ENCODE measurements around the gene CAMTA1. TPM values are rescaled to one million over a fixed set of nuclear protein-coding genes. Genes with fewer than 3 reads are reported as not detected.
A peak's percentile ranks its signal among the peaks of the same experiment; 100 is the strongest.

The CAMTA1 gene
- total RNA-seq, 1 donor from 2014 or later = 79.3 TPM

- no peak for DNase-seq (ENCODE audit: low read depth)
Measured at GRCh38 chr1:7040969-7041695, 255.9 kb downstream of the CAMTA1 start.

DNA sequence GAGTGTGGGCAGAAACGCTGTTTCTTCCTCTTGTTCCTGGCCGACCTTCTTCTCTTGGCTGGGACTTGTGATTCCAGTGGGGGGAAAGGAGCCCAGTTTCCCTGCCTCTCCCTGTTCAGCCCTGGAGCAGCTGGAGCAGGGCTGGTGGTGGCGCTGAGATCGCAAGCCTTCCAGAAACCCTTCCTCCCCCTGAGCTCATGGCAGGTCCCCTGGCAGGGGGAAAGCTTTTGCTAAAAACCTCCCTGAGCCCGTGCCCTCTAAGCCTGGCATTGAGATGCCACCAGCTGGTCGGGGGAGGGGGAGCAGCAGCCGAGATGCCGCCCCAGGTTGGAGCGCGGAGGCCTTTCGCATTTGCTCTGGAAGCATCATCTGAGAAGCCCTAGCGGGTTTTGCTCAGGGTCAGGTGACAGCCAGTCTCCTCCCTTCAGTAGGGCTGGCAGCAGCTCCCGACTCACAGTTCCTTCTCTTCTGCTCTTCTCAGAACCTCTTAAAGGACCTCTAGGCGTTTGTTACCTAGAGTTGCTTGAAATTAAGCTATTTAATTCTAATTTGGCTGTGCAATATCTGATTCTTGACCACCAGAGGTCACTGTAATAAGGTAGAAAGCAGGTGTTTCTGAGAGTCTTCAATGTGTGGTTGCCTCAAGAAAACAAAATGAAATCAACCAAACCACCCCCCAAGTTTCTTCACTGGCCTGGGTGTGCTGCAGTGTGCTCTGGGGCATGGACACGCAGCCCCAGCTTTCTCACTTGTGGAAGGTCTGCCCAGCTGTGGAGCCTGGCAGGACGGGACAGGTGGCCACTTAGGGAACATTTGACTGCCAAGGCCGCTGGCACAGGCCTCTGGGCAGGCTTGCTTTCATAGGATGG is 257.3 kb downstream of the CAMTA1 start:
- peak; percentile 63 for DNase-seq (ENCODE audit: low read depth)

DNA sequence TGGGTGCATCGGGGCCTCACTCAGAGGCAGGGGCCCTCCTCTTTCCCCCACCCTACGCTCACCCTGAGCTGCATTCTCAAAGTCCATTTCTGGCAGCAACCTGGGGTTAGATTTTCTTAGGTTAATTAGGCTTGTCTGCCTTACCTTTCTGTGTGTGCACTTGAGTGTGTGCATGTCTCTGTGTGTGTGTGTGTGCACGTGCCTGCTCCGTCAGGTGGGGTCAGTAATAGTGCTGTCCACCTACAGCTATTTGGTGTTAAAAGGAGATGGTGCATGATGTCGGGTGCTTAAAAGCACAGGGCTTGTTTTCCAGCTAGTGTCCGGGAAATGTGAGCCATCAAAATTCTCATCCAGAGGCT is 257.9 kb downstream of the CAMTA1 start:
- DNase-seq (ENCODE audit: low read depth) = no peak

DNA sequence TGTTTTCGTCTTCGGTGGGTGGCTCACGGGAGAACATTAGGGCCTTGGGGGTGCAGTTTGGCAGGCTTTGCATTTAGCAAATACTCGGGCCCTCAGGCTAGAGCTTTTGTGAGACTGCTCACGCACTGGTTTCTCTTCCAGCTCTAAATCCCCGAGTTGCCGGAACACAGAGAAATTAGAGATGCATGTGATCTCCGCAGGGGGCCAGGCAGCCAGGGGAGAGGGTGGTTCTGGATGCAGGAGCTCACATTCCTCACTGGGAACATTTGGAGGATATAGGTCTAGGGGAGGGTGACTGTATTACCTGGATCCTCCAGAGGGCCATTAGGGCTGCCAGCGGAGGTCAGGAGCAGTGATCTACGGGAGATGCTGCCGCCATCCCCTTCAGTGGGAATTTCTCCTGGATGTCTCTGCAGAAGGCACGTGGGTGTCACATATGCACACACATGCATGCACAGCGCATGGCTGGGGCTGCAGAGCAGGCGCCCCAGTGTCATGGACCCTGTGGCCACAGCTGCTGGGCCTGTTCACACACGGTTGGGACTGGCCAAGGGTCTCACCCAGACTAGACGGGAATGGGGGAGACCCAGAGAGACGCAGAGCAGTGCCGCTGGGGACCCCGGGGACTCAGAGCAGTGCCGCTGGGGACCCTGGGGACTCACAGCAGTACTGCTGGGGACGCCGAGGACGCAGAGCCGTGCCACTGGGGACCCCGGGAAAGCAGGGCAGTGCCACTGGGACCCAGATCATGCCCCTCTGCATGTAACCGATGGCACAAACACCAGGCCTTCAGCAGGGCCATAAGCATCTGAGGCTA is 258.7 kb downstream of the CAMTA1 start:
- DNase-seq (ENCODE audit: low read depth) = no peak

DNA sequence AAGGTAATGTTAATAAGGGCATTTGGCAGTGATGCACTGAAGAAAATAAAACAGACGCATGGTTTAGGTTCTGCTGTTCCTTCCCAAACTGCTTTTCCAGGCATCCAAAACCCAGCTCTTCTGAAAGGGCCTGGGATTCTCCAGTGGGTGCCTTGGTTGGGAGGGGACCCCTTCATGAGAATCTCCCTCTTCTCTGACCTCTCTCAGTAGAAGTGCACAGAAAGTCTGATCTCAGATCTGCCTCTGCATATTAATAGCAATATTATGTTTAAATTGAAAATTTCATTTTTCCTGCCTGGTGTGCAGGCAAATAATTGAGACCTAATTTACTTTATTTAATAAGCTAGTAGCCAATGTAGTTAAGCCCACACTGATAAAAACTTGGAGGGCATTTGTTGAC is 260.6 kb downstream of the CAMTA1 start:
- DNase-seq (ENCODE audit: low read depth) = no peak

GRCh38 chr1:7046314-7046713 is 261.1 kb downstream of the CAMTA1 start:
- peak; percentile 56 for DNase-seq (ENCODE audit: low read depth)

DNA sequence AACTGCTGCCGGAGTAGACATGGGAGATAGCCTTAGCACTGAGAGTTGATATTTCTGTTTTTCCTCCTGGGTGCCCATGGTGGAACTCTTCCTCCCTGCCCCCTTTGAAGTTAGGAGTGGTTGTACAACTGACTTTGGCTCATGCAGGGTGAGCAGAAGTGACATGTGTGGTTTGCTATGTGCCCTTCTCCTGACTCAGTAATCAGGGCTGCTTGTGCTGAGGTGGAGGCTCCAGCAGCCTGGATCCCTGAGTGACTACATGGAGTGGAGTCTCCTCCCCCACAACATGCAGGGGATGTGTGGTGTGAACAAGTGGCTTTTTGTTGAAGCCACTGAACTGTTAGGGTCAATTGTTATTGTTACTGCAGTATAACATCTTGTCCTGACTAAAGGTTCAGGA is 261.6 kb downstream of the CAMTA1 start:
- no peak for DNase-seq (ENCODE audit: low read depth)

GRCh38 chr1:7047866-7048265 is 262.6 kb downstream of the CAMTA1 start:
- no peak for DNase-seq (ENCODE audit: low read depth)

DNA sequence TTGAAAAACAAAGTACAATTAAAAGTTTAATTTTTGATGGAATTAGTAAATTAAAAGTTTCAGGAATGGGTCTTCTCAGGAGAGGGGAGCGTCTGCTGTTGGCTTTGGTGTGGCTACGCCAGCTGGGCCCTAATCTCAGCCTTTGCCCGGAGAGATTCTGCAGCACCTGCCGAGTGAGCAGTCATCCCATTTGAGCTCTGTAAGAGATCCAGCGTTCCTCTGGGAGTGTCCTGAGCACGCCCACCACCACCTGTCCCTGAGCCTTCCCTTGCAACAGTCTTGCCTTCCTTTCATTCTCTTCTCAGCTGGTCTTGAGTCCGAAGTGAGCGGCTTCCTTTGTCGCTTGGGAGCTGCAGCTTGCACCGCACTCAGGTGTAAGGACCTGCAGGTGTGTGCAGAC is 263.1 kb downstream of the CAMTA1 start:
- no peak for DNase-seq (ENCODE audit: low read depth)

GRCh38 chr1:7049913-7050625 is 264.8 kb downstream of the CAMTA1 start:
- DNase-seq (ENCODE audit: low read depth) = no peak

- DNase-seq (ENCODE audit: low read depth) = no peak
Measured at GRCh38 chr1:7050751-7051665, 265.8 kb downstream of the CAMTA1 start.

DNA sequence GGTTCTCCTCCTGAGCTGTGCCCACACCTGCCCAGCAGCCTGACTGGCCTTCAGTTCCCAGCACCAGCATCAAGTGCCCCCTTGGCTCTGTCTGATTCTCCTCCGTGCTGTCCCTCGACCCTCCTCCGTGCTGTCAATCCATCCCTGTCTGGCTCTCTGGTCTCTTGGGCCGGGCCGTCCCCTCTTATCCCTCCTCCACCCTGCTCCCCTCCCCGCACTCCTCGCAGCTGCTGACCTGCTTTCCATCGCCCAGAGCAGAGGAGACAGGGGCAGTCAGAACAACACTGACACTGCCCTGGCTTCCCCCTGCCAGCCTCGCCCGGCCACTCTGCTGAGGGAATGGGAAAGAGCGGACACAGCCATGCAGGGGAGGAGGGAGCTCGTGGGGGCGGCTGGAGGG is 267.4 kb downstream of the CAMTA1 start:
- no peak for DNase-seq (ENCODE audit: low read depth)

- no peak for DNase-seq (ENCODE audit: low read depth)
Measured at GRCh38 chr1:7060745-7061144, 275.5 kb downstream of the CAMTA1 start.

DNA sequence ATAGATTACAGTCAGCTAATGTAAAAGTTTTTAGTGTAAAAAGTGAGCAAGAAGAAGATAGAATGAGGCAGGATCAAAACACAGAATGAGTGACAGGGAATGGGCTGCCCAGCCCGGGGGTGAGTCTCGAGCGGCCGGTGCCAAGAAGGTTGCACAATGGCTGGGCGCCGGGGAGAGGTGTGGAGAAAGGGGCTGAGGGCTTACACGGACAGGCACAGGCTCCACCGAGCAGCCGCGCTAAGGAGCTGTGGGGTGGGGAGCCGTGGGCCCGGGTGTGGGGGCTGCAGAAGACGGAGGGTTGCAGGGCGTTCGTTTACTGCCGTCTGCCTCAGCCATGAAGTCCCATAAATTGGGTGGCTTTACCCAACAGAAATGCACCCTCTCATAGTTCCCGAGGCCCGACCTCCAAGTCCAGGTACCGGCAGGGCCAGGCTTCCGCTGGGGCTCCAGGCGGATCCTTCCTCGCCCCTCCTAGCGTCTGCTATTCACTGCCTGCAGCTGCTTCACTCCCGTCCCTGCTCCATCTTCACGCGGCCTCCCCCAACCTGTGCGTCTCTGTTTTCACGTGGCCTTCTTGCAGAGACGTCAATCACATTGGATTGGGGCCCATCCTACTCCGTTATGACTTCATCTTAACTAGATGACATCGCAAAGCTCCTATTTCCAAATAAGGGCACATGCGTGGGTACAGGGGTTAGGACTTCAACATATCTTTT is 277.2 kb downstream of the CAMTA1 start:
- no peak for DNase-seq (ENCODE audit: low read depth)

DNA sequence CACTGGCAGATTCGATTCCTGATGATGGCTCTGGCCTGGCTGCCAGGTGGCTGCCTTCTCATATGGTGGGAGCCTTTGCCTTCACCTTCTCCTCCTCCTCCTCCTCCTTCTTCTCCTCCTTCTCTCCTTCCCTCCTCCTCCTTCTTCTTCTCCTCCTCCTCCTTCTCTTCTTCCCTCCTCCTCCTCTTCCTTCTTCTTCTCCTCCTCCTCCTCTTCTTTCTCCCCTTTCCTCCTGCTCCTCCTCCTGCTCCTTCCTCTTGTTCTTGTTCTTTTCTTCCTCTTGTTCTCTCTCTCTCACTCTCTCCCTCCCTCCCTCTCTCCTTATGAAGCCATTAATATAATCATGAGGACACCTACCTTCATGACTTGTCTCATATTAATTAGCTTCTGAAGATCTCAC is 278.7 kb downstream of the CAMTA1 start:
- DNase-seq (ENCODE audit: low read depth) = no peak

DNA sequence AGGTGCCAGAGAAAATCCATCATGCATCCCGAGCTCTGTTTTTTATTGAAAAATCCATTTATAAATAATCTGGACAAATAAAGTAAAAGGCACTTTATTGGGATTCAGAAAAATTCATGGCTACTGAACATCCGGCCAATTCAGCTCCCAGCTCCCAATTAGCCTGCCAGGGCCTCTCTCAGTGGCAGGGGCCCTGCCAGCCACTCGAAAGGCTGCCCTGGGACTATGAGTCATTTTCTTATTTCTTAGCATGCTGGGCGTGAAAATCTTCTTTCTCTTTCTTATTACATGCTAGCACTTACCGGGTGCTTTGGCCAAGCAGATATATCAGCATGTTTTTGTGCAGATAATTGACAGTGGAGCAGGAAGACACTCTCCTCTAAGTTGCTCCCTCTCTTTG is 283.3 kb downstream of the CAMTA1 start:
- DNase-seq (ENCODE audit: low read depth) = no peak

DNA sequence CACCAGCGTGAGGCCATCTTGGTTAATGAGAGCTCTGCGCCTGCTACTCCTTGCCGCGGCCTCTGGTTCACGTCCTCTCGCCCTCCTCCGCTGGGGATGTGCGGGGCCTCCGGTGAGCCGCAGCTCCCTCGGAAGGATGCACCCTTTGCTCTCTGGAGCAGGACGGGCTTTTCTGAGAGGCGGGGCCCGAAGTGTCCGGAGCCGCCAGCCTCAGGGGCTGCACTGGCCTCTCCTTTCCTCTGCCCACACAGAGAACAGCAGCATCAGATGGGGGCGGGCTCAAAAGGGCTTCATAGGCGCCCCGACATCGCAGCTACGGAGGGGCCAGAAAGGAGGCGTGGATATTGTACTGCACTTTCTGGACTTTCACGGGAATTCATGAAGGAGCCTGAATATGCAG is 284.7 kb downstream of the CAMTA1 start:
- DNase-seq (ENCODE audit: low read depth) = no peak

GRCh38 chr1:7070389-7071029 is 285.3 kb downstream of the CAMTA1 start:
- DNase-seq (ENCODE audit: low read depth) = peak; percentile 56

GRCh38 chr1:7076117-7076516 is 290.9 kb downstream of the CAMTA1 start:
- DNase-seq (ENCODE audit: low read depth) = no peak

GRCh38 chr1:7076572-7076971 is 291.3 kb downstream of the CAMTA1 start:
- no peak for DNase-seq (ENCODE audit: low read depth)
